Caco-2 (cell line): ENCODE data around the gene CACNA1D. TPM values are rescaled to one million over a fixed set of nuclear protein-coding genes. Genes with fewer than 3 reads are reported as not detected.

Source experiments
- BruUV-seq: library from RNA; stranded (reverse); fragments of 400-500 nt; replicated peaks from 2 replicates; lab custom pipeline; 2021; lab: Mats Ljungman, UMichigan
- CTCF ChIA-PET: fragments of 300-600 bp; sonication (Branson Sonifier 250); formaldehyde crosslinking; loops from one replicate; lab custom pipeline; 2022; ENCODE audit warnings: antibody characterized with exemption; lab: Charles Lee
- POLR2A ChIA-PET: fragments of 300-600 bp; sonication (Branson Sonifier 250); formaldehyde crosslinking; loops from one replicate; lab custom pipeline; 2022; ENCODE audit warnings: antibody characterized with exemption; lab: Charles Lee
- DNase-seq, 2 experiments: peaks; one replicate each; pipeline versions ENCODE4 v3.0.0 to v3.0.0-alpha.2; 2020 to 2022
- H3K27me3 ChIP-seq: replicated peaks from 2 replicates; pipeline ENCODE4 v1.6.0; 2011; ENCODE audit warnings: low read length; ENCODE audit not compliant: control insufficient read depth, insufficient read depth
- H3K36me3 ChIP-seq: 2 replicates; pipeline ENCODE4 v1.5.1; 2011; ENCODE audit warnings: low read length; ENCODE audit not compliant: control insufficient read depth, insufficient read depth
- H3K4me1 ChIP-seq: fragments of 250-450 bp; sonication (Bioruptor Pico); 2 replicates; pipeline ENCODE4 v1.5.1; 2020; ENCODE audit warnings: mild to moderate bottlenecking
- H3K4me3 ChIP-seq: 2 replicates; pipeline ENCODE4 v1.5.1; 2011; ENCODE audit warnings: low read depth, mild to moderate bottlenecking, control low read depth, low read length
- H3K9me3 ChIP-seq: fragments of 250-450 bp; sonication (Bioruptor Pico); 2 replicates; pipeline ENCODE4 v1.5.1; 2020; ENCODE audit warnings: mild to moderate bottlenecking, moderate library complexity
- H3K27ac Mint-ChIP-seq: one replicate; pipeline ENCODE4 v1.8.0; 2022; ENCODE audit warnings: mixed read lengths; ENCODE audit not compliant: unreplicated experiment
- H3K27me3 Mint-ChIP-seq: one replicate; pipeline ENCODE4 v1.8.0; 2022; ENCODE audit warnings: mixed read lengths; ENCODE audit not compliant: insufficient read depth, unreplicated experiment
- H3K36me3 Mint-ChIP-seq: one replicate; pipeline ENCODE4 v1.8.0; 2022; ENCODE audit warnings: mild to moderate bottlenecking, mixed read lengths; ENCODE audit not compliant: insufficient read depth, unreplicated experiment
- H3K4me1 Mint-ChIP-seq: one replicate; pipeline ENCODE4 v1.8.0; 2022; ENCODE audit warnings: low read depth, mixed read lengths; ENCODE audit not compliant: unreplicated experiment
- H3K4me3 Mint-ChIP-seq: one replicate; pipeline ENCODE4 v1.8.0; 2022; ENCODE audit warnings: mild to moderate bottlenecking, moderate library complexity, mixed read lengths; ENCODE audit not compliant: unreplicated experiment
- H3K9me3 Mint-ChIP-seq: one replicate; pipeline ENCODE4 v1.8.0; 2022; ENCODE audit warnings: mixed read lengths; ENCODE audit not compliant: unreplicated experiment
- CTCF ChIP-seq, 2 experiments: fragments of 200-600 bp in 1 of 2; IDR thresholded peaks; 1 replicate in 1 of 2; 2 replicates in 1 of 2; pipeline versions ENCODE4 v1.5.1 to v1.8.0; 2011 to 2022; ENCODE audit warnings: antibody characterized with exemption in 1 of 2, control low read depth in 1 of 2, inconsistent platforms in 1 of 2, low read depth in 1 of 2, low read length in 1 of 2, mild to moderate bottlenecking in 1 of 2, moderate library complexity in 1 of 2; ENCODE audit not compliant: insufficient read depth in 1 of 2, severe bottlenecking in 1 of 2, unreplicated experiment in 1 of 2
- intact Hi-C: fragments of 100-400 bp; cut with micrococcal nuclease; formaldehyde crosslinking; loops from one replicate; pipeline ENCODE4 v1.10.0; 2022; ENCODE audit not compliant: unreplicated experiment
- total RNA-seq: library from RNA; stranded (reverse); gene quantifications from 2 replicates; pipeline ENCODE4 v1.2.3, GENCODE V29; 2022

The CACNA1D gene
- total RNA-seq, 1 experiment from 2014 or later = 13.3 TPM

GRCh38 chr3:53545996-53546359, 51.6 kb downstream of the CACNA1D start:
- Histone ChIP-seq H3K4me3 (no peak overlapping the region), H3K36me3 (no peaks in the 10 kb centered on the region), H3K27me3 (no peaks in the 10 kb centered on the region), H3K9me3 (no peaks in the 10 kb centered on the region), H3K4me1 (no peaks in the 10 kb centered on the region)
- no peak overlapping the region for H3K4me3 Mint-ChIP-seq
- no peak for DNase-seq
- ChIA-PET CTCF (no interaction called here), POLR2A (no interaction called here)
- no TSS peak for BruUV-seq
- H3K27me3 Mint-ChIP-seq = no peaks in the 10 kb centered on the region
- no peak for TF ChIP-seq CTCF (IDR thresholded peaks at IDR 0.05; ENCODE audit: insufficient read depth in 1 of 2, low read depth in 1 of 2, low read length in 1 of 2, severe bottlenecking in 1 of 2, unreplicated experiment in 1 of 2)
- no peaks in the 10 kb centered on the region for H3K36me3 Mint-ChIP-seq
- H3K9me3 Mint-ChIP-seq = no peaks in the 10 kb centered on the region
- intact Hi-C loops = no loop called here
- H3K4me1 Mint-ChIP-seq = no peaks in the 10 kb centered on the region
- no peak overlapping the region for H3K27ac Mint-ChIP-seq

GRCh38 chr3:53547327-53547726, 52.9 kb downstream of the CACNA1D start:
- no peak overlapping the region for H3K4me3 ChIP-seq
- TF ChIP-seq CTCF (IDR thresholded peaks at IDR 0.05; ENCODE audit: insufficient read depth in 1 of 2, low read depth in 1 of 2, low read length in 1 of 2, severe bottlenecking in 1 of 2, unreplicated experiment in 1 of 2) = no peak
- Mint-ChIP-seq H3K4me3 (no peak overlapping the region), H3K36me3 (no peaks in the 10 kb centered on the region), H3K9me3 (no peaks in the 10 kb centered on the region), H3K27ac (no peak overlapping the region), H3K27me3 (no peaks in the 10 kb centered on the region), H3K4me1 (peaks cover under 1% of the 10 kb centered on the region)
- ChIA-PET POLR2A (no interaction called here), CTCF (no interaction called here)
- no peaks in the 10 kb centered on the region for H3K9me3 ChIP-seq
- H3K36me3 ChIP-seq = no peaks in the 10 kb centered on the region
- H3K4me1 ChIP-seq = no peaks in the 10 kb centered on the region
- intact Hi-C loops = no loop called here
- no TSS peak for BruUV-seq
- DNase-seq = no peak
- no peaks in the 10 kb centered on the region for H3K27me3 ChIP-seq

GRCh38 chr3:53550005-53550620, 55.7 kb downstream of the CACNA1D start:
- Mint-ChIP-seq H3K27me3 (no peaks in the 10 kb centered on the region), H3K4me1 (peaks cover 14% of the 10 kb centered on the region), H3K27ac (no peak overlapping the region), H3K9me3 (no peaks in the 10 kb centered on the region), H3K36me3 (no peaks in the 10 kb centered on the region), H3K4me3 (no peak overlapping the region)
- CTCF ChIA-PET = no interaction called here
- no peak for TF ChIP-seq CTCF (IDR thresholded peaks at IDR 0.05; ENCODE audit: insufficient read depth in 1 of 2, low read depth in 1 of 2, low read length in 1 of 2, severe bottlenecking in 1 of 2, unreplicated experiment in 1 of 2)
- Histone ChIP-seq H3K27me3 (no peaks in the 10 kb centered on the region), H3K36me3 (no peaks in the 10 kb centered on the region), H3K4me3 (no peak overlapping the region), H3K9me3 (no peaks in the 10 kb centered on the region), H3K4me1 (peaks cover 6% of the 10 kb centered on the region; the same call in 1 of the 2 replicates)
- no peak for DNase-seq
- POLR2A ChIA-PET = no interaction called here
- intact Hi-C loops = no loop called here
- no TSS peak for BruUV-seq
